ENCODE measurements around the gene BBIP1.
"Not testable (repeated sequence)": the region's sequence is repeated elsewhere in the genome, so short reads cannot be mapped to it uniquely, and the experiment has no call there.

BBIP1 gene

DNA sequence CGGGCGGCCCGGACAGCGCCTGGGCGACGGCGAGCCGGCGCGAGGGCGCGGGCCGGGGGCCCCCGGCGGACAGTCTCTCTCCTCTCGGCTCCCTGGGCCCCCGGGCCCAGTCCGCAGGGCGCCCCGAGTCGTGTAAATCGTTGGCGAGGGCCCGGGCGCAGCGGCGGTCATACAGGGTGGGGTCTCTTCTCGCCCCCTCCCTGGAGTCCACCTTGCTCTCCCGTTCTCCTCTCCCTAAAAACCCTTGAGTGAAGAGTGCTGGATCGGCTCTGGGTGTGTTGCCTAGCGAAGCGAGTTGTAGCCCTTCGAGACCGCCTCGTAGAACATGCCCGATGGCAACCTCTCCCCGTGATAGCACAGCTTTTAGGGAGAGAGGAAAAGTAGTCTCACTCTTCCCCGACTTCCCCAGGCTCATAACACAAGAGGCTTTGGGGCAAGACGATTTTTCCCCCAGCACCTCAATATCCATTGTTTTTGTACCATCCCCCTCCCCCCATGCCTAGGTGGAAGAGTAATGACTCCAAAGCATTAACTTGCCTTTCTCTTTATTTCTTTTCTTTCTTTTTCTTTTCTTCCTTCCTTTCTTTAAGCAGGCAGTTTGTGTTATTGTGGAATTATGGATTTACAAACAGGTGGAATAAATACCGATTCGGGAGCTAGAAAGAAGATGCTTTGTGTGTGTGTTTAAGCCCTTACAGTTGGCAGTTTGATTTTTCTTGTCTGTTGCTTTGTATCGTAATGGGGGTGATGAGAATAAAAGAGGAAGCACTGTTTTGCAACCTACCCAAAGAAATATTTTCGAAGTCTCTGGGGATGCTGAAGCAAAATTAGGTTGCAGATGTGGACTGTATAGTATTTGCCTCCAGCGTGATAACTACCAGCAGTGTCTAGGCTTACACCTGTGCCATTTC is 1.2 kb upstream of the BBIP1 start:
- H3K27ac ChIP-seq (ENCODE audit: low read depth, low read length), result peak overlapping the region; percentile 89
- H3K4me3 ChIP-seq (ENCODE audit: low read depth in 1 of 2, low read length in 2 of 2), result peak overlapping the region; percentile 67 to 90
- no peaks in the 10 kb centered on the region for H3K9me3 ChIP-seq (ENCODE audit: low read length)
- peak overlapping the region; percentile 86 for H3K9ac ChIP-seq (ENCODE audit: low read length)
- peaks cover 24% of the 10 kb centered on the region for H3K4me1 ChIP-seq (ENCODE audit: insufficient read depth, low read length)
- no peaks in the 10 kb centered on the region for H3K27me3 ChIP-seq (ENCODE audit: control insufficient read depth in 1 of 2, insufficient read depth in 2 of 2, low read length in 2 of 2)
- H3K36me3 ChIP-seq (ENCODE audit: insufficient read depth, low read length), result no peaks in the 10 kb centered on the region

DNA sequence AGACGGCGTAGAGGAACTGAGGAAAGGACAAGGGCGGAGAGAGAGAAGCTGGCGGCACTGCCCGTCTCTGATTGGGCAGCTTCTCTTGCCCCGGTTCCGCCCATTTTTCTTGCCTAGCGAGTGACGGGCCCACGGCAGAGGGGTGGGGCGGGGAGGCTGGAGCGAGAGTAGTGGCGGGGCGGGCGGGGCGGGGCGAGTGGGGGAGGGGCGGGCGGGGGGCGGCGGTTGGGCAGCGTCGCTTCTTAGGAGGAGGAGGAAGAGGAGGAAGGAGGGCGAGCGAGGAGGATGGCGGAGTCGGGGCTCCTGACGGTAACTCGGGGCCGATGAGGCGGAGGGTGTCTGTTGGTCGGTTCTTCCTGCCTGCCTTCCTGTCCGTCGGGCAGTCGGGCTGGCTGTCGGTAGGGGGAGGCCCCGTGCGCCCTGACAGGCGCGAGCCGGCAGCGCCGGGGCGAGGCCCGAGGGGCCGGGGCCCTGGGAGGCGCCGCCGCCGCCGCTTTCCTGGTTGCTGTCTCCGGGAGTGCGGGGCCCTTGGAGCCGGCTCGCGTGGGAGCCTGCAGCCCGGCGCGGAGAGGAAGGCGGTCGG is 460 bp upstream of the BBIP1 start, which contains the start of gene SHOC2:
SHOC2 (plus strand) TSS at position 256 of the 583 bp plus-strand sequence. CDS start 44,755 bp downstream, outside the sequence.
- H3K4me1 ChIP-seq (ENCODE audit: insufficient read depth, low read length), result peaks cover 24% of the 10 kb centered on the region
- peak within 1 kb of the TSS; percentile 98 for H3K9ac ChIP-seq (ENCODE audit: low read length)
- H3K36me3 ChIP-seq (ENCODE audit: insufficient read depth, low read length), result no peaks in the 10 kb centered on the region
- peak within 1 kb of the TSS; percentile 94 for H3K27ac ChIP-seq (ENCODE audit: low read depth, low read length)
- peak within 1 kb of the TSS; percentile 67 to 97 for H3K4me3 ChIP-seq (ENCODE audit: low read depth in 1 of 2, low read length in 2 of 2)
- H3K9me3 ChIP-seq (ENCODE audit: low read length), result no peaks in the 10 kb centered on the region
- no peaks in the 10 kb centered on the region for H3K27me3 ChIP-seq (ENCODE audit: control insufficient read depth in 1 of 2, insufficient read depth in 2 of 2, low read length in 2 of 2)

- Histone ChIP-seq H3K4me1 (ENCODE audit: insufficient read depth, low read length) (peaks cover 13% of the 10 kb centered on the region), H3K36me3 (ENCODE audit: insufficient read depth, low read length) (no peaks in the 10 kb centered on the region), H3K27me3 (ENCODE audit: control insufficient read depth in 1 of 2, insufficient read depth in 2 of 2, low read length in 2 of 2) (no peaks in the 10 kb centered on the region), H3K27ac (ENCODE audit: low read depth, low read length) (peak overlapping the region; percentile 94), H3K9ac (ENCODE audit: low read length) (peak overlapping the region; percentile 54), H3K9me3 (ENCODE audit: low read length) (no peaks in the 10 kb centered on the region), H3K4me3 (ENCODE audit: low read depth in 1 of 2, low read length in 2 of 2) (peak overlapping the region; percentile 55 to 97)
Observed at GRCh38 chr10:110918269-110918642, 724 bp downstream of the BBIP1 start.

- no peak overlapping the region for H3K27ac ChIP-seq (ENCODE audit: low read depth, low read length)
- H3K4me3 ChIP-seq (ENCODE audit: low read depth in 1 of 2, low read length in 2 of 2), result no peak overlapping the region
- H3K9ac ChIP-seq (ENCODE audit: low read length), result no peak overlapping the region
- peaks cover 13% of the 10 kb centered on the region for H3K4me1 ChIP-seq (ENCODE audit: insufficient read depth, low read length)
- H3K36me3 ChIP-seq (ENCODE audit: insufficient read depth, low read length), result no peaks in the 10 kb centered on the region
- H3K27me3 ChIP-seq (ENCODE audit: control insufficient read depth in 1 of 2, insufficient read depth in 2 of 2, low read length in 2 of 2), result no peaks in the 10 kb centered on the region
- H3K9me3 ChIP-seq (ENCODE audit: low read length), result no peaks in the 10 kb centered on the region
Observed at GRCh38 chr10:110916554-110917346, 2.2 kb downstream of the BBIP1 start.

GRCh38 chr10:110915600-110915999 is 3.4 kb downstream of the BBIP1 start:
- H3K4me3 ChIP-seq (ENCODE audit: low read depth in 1 of 2, low read length in 2 of 2); H3K4me1 ChIP-seq (ENCODE audit: insufficient read depth, low read length); H3K27ac ChIP-seq (ENCODE audit: low read depth, low read length); H3K27me3 ChIP-seq (ENCODE audit: control insufficient read depth in 1 of 2, insufficient read depth in 2 of 2, low read length in 2 of 2); H3K9ac ChIP-seq (ENCODE audit: low read length); H3K36me3 ChIP-seq (ENCODE audit: insufficient read depth, low read length); H3K9me3 ChIP-seq (ENCODE audit: low read length): not testable (repeated sequence)

DNA sequence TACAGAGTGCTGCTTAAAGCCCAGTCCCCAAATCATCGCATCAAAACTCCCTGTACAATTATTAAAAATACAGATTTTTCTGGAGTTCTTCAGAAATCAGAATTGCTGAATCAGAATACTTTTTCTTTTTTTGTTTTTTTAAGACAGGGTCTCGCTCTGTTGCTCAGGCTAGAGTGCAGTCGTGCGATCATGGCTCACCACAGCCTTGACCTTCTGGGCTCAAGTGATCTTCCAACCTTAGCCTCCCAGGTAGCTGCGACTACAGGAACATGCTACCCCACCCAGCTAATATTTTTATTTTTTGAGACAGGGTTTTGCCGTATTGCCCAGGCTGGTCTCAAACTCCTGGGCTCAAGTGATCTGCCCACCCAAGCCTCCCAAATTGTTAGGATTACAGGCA is 3.9 kb downstream of the BBIP1 start:
- Histone ChIP-seq H3K9me3 (ENCODE audit: low read length) (no peaks in the 10 kb centered on the region), H3K27ac (ENCODE audit: low read depth, low read length) (no peak overlapping the region), H3K27me3 (ENCODE audit: control insufficient read depth in 1 of 2, insufficient read depth in 2 of 2, low read length in 2 of 2) (no peaks in the 10 kb centered on the region), H3K4me1 (ENCODE audit: insufficient read depth, low read length) (peaks cover 6% of the 10 kb centered on the region), H3K4me3 (ENCODE audit: low read depth in 1 of 2, low read length in 2 of 2) (no peak overlapping the region), H3K9ac (ENCODE audit: low read length) (no peak overlapping the region), H3K36me3 (ENCODE audit: insufficient read depth, low read length) (no peaks in the 10 kb centered on the region)

- no peak overlapping the region for H3K9ac ChIP-seq (ENCODE audit: low read length)
- no peak overlapping the region for H3K4me3 ChIP-seq (ENCODE audit: low read depth in 1 of 2, low read length in 2 of 2)
- no peak overlapping the region for H3K27ac ChIP-seq (ENCODE audit: low read depth, low read length)
- no peaks in the 10 kb centered on the region for H3K36me3 ChIP-seq (ENCODE audit: insufficient read depth, low read length)
- H3K9me3 ChIP-seq (ENCODE audit: low read length), result no peaks in the 10 kb centered on the region
- H3K4me1 ChIP-seq (ENCODE audit: insufficient read depth, low read length), result peaks cover 6% of the 10 kb centered on the region
- no peaks in the 10 kb centered on the region for H3K27me3 ChIP-seq (ENCODE audit: control insufficient read depth in 1 of 2, insufficient read depth in 2 of 2, low read length in 2 of 2)
Observed at GRCh38 chr10:110914431-110914830, 4.5 kb downstream of the BBIP1 start.

GRCh38 chr10:110912374-110912773 is 6.6 kb downstream of the BBIP1 start:
- H3K9ac ChIP-seq (ENCODE audit: low read length), result no peak overlapping the region
- H3K4me1 ChIP-seq (ENCODE audit: insufficient read depth, low read length), result no peaks in the 10 kb centered on the region
- H3K9me3 ChIP-seq (ENCODE audit: low read length), result no peaks in the 10 kb centered on the region
- H3K4me3 ChIP-seq (ENCODE audit: low read depth in 1 of 2, low read length in 2 of 2), result no peak overlapping the region
- no peaks in the 10 kb centered on the region for H3K27me3 ChIP-seq (ENCODE audit: control insufficient read depth in 1 of 2, insufficient read depth in 2 of 2, low read length in 2 of 2)
- no peaks in the 10 kb centered on the region for H3K36me3 ChIP-seq (ENCODE audit: insufficient read depth, low read length)
- no peak overlapping the region for H3K27ac ChIP-seq (ENCODE audit: low read depth, low read length)

- H3K9ac ChIP-seq (ENCODE audit: low read length), result no peak overlapping the region
- no peaks in the 10 kb centered on the region for H3K27me3 ChIP-seq (ENCODE audit: control insufficient read depth in 1 of 2, insufficient read depth in 2 of 2, low read length in 2 of 2)
- no peaks in the 10 kb centered on the region for H3K36me3 ChIP-seq (ENCODE audit: insufficient read depth, low read length)
- H3K4me1 ChIP-seq (ENCODE audit: insufficient read depth, low read length), result no peaks in the 10 kb centered on the region
- H3K4me3 ChIP-seq (ENCODE audit: low read depth in 1 of 2, low read length in 2 of 2), result no peak overlapping the region
- no peaks in the 10 kb centered on the region for H3K9me3 ChIP-seq (ENCODE audit: low read length)
- H3K27ac ChIP-seq (ENCODE audit: low read depth, low read length), result no peak overlapping the region
Observed at GRCh38 chr10:110910138-110910537, 8.8 kb downstream of the BBIP1 start.

- Histone ChIP-seq H3K9me3 (ENCODE audit: low read length) (no peaks in the 10 kb centered on the region), H3K36me3 (ENCODE audit: insufficient read depth, low read length) (peaks cover 20% of the 10 kb centered on the region), H3K4me3 (ENCODE audit: low read depth in 1 of 2, low read length in 2 of 2) (no peak overlapping the region), H3K27ac (ENCODE audit: low read depth, low read length) (peak overlapping the region; percentile 9), H3K27me3 (ENCODE audit: control insufficient read depth in 1 of 2, insufficient read depth in 2 of 2, low read length in 2 of 2) (no peaks in the 10 kb centered on the region), H3K4me1 (ENCODE audit: insufficient read depth, low read length) (peaks cover 8% of the 10 kb centered on the region), H3K9ac (ENCODE audit: low read length) (no peak overlapping the region)
Observed at GRCh38 chr10:110903280-110904278, 15.4 kb downstream of the BBIP1 start.

Measured in muscle layer of colon (tissue), 2 donors.